Left ventricle myocardium inferior (tissue), 1 donor: ENCODE measurements around the gene PARP6. TPM values are rescaled to one million over a fixed set of nuclear protein-coding genes. Genes with fewer than 3 reads are reported as not detected.

ENCODE experiments used
- DNase-seq: peaks from one replicate; pipeline ENCODE4 v3.0.0-alpha.2; 2020
- H3K27ac ChIP-seq: fragments of 200-600 bp; replicated peaks from 2 replicates; pipeline ENCODE4 v1.8.0; 2021
- H3K27me3 ChIP-seq: fragments of 200-600 bp; 2 replicates; pipeline ENCODE4 v1.8.0; 2021; ENCODE audit warnings: low read depth
- H3K36me3 ChIP-seq: fragments of 200-600 bp; 2 replicates; pipeline ENCODE4 v1.8.0; 2021
- H3K4me1 ChIP-seq: fragments of 200-600 bp; 2 replicates; pipeline ENCODE4 v1.8.0; 2021
- H3K4me3 ChIP-seq: fragments of 200-600 bp; 2 replicates; pipeline ENCODE4 v1.8.0; 2021; ENCODE audit warnings: mild to moderate bottlenecking, moderate library complexity
- H3K9me3 ChIP-seq: fragments of 200-600 bp; replicated peaks from 2 replicates; pipeline ENCODE4 v1.8.0; 2021
- intact Hi-C: fragments of 100-400 bp; cut with micrococcal nuclease; formaldehyde crosslinking; loops from one replicate; pipeline ENCODE4 v1.11.0; 2022
- long read RNA-seq: library from polyadenylated mRNA; unstranded; transcript quantifications from one replicate; pipeline ENCODE4 v2.0.0, GENCODE V29; 2021
- total RNA-seq: library from RNA; stranded (reverse); fragmentation: NEBNext Ultra II Directional; extraction: Animal tissue kit (Norgen Biotek cat#: 25700); gene quantifications from one replicate; pipeline ENCODE4 v1.2.1, GENCODE V29; 2021
- TF ChIP-seq, protein P1 (sequence below): fragments of 200-600 bp; IDR thresholded peaks from 2 replicates; pipeline ENCODE4 v1.8.0; 2021; ENCODE audit warnings: antibody characterized with exemption, mild to moderate bottlenecking, borderline replicate concordance
- donor health status: DM: no; HTN: yes; CAD: no; lungs with severe emphysema.

PARP6 gene, protein sequence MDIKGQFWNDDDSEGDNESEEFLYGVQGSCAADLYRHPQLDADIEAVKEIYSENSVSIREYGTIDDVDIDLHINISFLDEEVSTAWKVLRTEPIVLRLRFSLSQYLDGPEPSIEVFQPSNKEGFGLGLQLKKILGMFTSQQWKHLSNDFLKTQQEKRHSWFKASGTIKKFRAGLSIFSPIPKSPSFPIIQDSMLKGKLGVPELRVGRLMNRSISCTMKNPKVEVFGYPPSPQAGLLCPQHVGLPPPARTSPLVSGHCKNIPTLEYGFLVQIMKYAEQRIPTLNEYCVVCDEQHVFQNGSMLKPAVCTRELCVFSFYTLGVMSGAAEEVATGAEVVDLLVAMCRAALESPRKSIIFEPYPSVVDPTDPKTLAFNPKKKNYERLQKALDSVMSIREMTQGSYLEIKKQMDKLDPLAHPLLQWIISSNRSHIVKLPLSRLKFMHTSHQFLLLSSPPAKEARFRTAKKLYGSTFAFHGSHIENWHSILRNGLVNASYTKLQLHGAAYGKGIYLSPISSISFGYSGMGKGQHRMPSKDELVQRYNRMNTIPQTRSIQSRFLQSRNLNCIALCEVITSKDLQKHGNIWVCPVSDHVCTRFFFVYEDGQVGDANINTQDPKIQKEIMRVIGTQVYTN
- total RNA-seq: 43.6 TPM
- long read RNA-seq, partial matches to known transcripts: 6 of 78 reads
- long read RNA-seq, other reads (novel, unspliced or antisense): 70 of 78 reads

DNA sequence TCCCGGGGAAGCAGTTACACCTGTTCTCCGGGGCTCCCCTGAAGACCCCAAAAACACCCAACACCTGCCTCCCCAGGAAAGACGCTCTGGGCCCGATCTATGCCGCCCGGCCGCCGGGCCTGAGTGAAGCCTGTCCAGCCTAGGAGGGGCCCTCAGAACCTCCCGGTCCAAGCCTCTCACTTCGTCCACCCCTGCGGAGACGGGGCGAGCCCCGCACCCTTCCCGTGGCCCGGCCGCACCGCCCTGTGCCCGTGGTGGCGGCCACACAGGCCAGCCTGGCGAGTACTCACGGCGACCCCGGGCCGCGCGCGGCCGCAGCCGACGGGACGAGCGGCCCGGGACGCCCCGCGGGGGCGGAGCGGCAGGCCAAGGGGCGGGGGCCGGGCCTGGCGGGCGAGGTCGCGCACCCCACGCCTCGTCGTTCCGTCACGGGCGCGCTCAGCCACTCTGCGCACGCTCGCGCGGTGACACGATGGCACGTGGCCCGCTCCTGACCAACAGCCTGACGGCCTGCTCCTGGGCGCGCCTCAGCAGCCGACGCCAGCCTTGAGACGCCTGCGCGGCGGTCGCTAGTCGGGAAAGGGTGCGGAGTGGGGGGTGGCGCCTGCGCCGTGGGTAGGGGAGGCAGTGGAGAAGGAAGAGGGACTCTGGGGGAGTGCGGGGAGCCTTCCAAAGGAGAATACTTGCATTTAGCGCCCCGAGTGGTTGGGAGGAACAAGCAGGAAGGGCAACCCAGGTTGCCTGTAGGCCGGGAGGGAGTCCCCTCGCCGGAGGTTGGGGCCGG, at the start of gene PARP6:
TSS of gene PARP6 (minus strand) at position 342 of the 784 bp plus-strand sequence. CDS start 5,077 bp downstream, outside the sequence.
- Histone ChIP-seq H3K4me3 (peak within 1 kb of the TSS; percentile 94), H3K36me3 (peaks cover 11% of the 10 kb centered on the region), H3K27me3 (no peaks in the 10 kb centered on the region), H3K4me1 (peaks cover 36% of the 10 kb centered on the region), H3K27ac (peak within 1 kb of the TSS; percentile 94), H3K9me3 (no peaks in the 10 kb centered on the region)
- TF ChIP-seq, protein P1, sequence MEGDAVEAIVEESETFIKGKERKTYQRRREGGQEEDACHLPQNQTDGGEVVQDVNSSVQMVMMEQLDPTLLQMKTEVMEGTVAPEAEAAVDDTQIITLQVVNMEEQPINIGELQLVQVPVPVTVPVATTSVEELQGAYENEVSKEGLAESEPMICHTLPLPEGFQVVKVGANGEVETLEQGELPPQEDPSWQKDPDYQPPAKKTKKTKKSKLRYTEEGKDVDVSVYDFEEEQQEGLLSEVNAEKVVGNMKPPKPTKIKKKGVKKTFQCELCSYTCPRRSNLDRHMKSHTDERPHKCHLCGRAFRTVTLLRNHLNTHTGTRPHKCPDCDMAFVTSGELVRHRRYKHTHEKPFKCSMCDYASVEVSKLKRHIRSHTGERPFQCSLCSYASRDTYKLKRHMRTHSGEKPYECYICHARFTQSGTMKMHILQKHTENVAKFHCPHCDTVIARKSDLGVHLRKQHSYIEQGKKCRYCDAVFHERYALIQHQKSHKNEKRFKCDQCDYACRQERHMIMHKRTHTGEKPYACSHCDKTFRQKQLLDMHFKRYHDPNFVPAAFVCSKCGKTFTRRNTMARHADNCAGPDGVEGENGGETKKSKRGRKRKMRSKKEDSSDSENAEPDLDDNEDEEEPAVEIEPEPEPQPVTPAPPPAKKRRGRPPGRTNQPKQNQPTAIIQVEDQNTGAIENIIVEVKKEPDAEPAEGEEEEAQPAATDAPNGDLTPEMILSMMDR: peak; percentile 72
- peak; percentile 99 for DNase-seq
- intact Hi-C loops: no loop called here

DNA sequence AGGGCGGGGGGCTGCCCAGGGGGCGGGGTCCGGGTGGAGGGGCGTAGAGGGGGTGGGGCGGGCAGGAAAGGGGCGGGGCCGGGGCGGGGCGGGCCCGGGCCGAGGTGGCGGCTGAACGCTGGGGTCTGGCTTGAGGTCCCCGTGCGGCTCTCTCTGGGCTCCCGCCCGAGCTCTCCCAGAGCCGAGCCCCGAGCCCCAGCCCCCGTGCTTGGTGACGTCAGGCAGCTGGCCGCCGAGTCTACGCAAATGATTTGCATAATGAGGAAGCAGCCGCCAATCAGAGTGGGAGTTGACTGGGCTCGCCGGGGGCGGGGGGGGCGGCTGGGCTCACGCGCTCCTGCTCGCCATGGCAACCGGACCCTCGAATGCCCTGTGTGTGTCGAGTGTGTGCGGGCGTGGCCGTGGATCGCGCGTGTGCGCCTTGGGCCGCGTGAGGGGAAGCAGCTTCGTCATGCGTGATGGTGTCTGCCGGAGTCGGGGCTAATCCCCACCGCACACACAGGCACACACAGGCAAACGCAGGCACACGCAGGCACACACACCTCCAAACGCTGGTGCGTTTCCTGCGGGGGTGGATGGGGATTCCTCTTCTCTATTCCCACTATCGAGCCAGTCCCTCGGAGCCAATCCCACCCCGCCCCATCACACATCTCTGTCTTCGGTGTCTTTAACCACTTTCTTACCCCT, 47.8 kb upstream of the PARP6 start, which contains the start of gene CELF6:
TSS of gene CELF6 (minus strand) at position 173 of the 687 bp plus-strand sequence. CDS start 283 bp downstream, outside the sequence.
- Histone ChIP-seq H3K36me3 (no peaks in the 10 kb centered on the region), H3K9me3 (peaks cover 13% of the 10 kb centered on the region), H3K27me3 (no peaks in the 10 kb centered on the region), H3K4me1 (peaks cover 15% of the 10 kb centered on the region), H3K4me3 (peak within 1 kb of the TSS; percentile 70), H3K27ac (no peak within 1 kb of the TSS)
- peak; percentile 69 for DNase-seq
- TF ChIP-seq, protein P1: no peak
- intact Hi-C loops: no loop called here

DNA sequence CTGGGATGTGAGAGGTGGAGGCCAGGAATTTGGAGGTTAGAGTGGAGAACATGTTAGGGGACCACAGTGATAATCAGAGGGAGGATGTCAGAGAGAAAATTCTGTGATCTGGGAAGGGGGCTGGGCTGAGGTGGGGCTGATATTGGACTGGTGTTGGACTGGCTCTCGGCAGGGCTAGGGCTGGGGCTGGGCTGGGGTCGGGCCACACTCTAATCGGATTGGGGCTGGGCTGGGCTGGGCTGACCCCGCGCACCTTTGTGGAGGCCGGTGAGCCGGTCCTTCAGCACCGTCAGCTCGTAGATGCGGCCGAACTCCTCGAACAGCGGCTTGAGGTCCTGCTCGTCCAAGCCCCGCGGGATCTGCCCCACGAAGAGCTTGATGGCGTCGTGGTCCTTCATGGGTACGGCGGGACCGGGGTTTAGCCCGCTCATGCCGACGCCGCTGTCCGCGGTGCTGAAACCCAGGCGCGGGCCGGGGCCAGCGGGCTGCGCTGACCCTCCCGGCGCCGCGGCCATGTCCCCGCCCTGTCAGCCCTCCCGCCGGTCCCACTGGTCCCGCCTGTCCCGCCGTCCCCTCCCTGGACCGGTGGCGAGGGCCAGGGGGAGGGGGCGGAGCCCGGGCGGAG, 47.1 kb upstream of the PARP6 start:
- intact Hi-C loops: no loop called here
- no peak overlapping the region for H3K27ac ChIP-seq
- peak overlapping the region; percentile 70 for H3K4me3 ChIP-seq

DNA sequence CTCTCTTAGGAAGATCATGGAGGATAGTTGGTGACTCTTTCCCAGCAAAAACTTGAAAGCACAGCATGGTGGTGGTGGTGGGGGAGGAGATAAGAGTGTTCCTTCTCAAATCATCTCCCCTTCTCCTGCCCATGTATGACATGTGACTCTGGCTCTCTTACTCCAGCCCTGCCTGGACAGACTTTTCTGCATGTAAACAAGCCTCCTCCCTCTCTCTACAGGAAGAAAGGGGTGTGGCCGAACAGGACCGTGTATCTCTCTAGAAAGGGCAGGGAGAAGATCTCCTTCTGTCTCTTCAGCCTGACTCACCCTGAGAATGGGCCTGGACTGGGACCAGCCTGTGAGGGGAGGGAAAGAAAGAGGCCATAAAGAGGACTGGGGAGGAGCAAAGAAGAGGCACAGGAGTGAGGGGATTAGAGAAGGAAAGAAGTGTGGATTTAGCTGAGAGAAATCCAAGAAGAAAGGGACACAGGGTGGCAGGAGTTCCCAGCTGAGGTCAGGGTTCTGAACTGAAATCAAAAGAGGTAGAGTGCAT, 46.1 kb upstream of the PARP6 start:
- H3K27me3 ChIP-seq: no peaks in the 10 kb centered on the region
- H3K36me3 ChIP-seq: no peaks in the 10 kb centered on the region
- H3K4me1 ChIP-seq: peaks cover 15% of the 10 kb centered on the region
- no peak for DNase-seq
- no peak overlapping the region for H3K4me3 ChIP-seq
- TF ChIP-seq, protein P1: no peak
- H3K9me3 ChIP-seq: peaks cover 3% of the 10 kb centered on the region
- H3K27ac ChIP-seq: no peak overlapping the region
- intact Hi-C loops: no loop called here

More for the DNA sequence above, 47.1 kb upstream of the PARP6 start:
- TF ChIP-seq, protein P1: no peak
- peaks cover 13% of the 10 kb centered on the region for H3K9me3 ChIP-seq
- H3K36me3 ChIP-seq: no peaks in the 10 kb centered on the region
- peak; percentile 68 for DNase-seq
- no peaks in the 10 kb centered on the region for H3K27me3 ChIP-seq
- H3K4me1 ChIP-seq: peaks cover 15% of the 10 kb centered on the region
